WTC11 (cell line): ENCODE data around the gene PUS10.
"Not testable (repeated sequence)": the region's sequence is repeated elsewhere in the genome, so short reads cannot be mapped to it uniquely, and the experiment has no call there.

Experiments
- CTCF ChIP-seq: fragments of 200-600 bp; IDR thresholded peaks from 2 replicates; pipeline ENCODE4 v1.8.0; 2022; ENCODE audit warnings: antibody characterized with exemption
- ZNF416 ChIP-seq: fragments of 250-450 bp; sonication (Bioruptor Pico); IDR thresholded peaks from 2 replicates; pipeline ENCODE4 v1.9.0; 2021; ENCODE audit warnings: mild to moderate bottlenecking, inconsistent platforms
- ZNF671 ChIP-seq: fragments of 250-450 bp; sonication (Bioruptor Pico); IDR thresholded peaks from 2 replicates; pipeline ENCODE4 v1.8.0; 2021; ENCODE audit warnings: mild to moderate bottlenecking
- TF ChIP-seq, protein P1 (sequence below): sonication (generic); formaldehyde crosslinking; IDR thresholded peaks from 2 replicates; pipeline ENCODE4 v1.8.1; 2023; ENCODE audit warnings: mild to moderate bottlenecking, moderate library complexity, missing genetic modification reagents

DNA sequence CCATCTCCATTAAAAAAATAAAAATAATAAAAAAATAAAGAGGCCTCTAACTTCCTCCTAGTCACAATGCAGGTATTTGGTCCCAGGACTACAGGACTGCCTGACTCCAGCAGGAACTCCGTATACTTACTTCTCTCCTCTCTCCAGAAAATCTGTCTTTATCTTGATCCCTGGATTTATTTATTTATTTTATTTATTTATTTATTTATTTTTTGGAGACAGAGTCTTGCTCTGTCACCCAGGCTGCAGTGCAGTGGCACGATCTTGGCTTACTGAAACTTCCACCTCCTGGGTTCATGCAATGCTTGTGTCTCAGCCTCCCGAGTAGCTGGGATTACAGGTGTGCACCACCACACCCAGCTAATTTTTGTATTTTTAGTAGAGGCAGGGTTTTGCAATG lies 36.0 kb downstream of the PUS10 start:
- TF ChIP-seq, protein P1, sequence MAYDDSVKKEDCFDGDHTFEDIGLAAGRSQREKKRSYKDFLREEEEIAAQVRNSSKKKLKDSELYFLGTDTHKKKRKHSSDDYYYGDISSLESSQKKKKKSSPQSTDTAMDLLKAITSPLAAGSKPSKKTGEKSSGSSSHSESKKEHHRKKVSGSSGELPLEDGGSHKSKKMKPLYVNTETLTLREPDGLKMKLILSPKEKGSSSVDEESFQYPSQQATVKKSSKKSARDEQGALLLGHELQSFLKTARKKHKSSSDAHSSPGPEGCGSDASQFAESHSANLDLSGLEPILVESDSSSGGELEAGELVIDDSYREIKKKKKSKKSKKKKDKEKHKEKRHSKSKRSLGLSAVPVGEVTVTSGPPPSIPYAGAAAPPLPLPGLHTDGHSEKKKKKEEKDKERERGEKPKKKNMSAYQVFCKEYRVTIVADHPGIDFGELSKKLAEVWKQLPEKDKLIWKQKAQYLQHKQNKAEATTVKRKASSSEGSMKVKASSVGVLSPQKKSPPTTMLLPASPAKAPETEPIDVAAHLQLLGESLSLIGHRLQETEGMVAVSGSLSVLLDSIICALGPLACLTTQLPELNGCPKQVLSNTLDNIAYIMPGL (CRISPR knock-in tag), result not testable (repeated sequence)
- TF ChIP-seq ZNF671 (CRISPR knock-in tag); CTCF; ZNF416: not testable (repeated sequence)
